Activated CD8-positive, alpha-beta T cell treated with anti-CD3 and anti-CD28 coated beads, Interleukin-2, amount 10 ng/mL, durations not matched to agents 7 days and 5 days (primary cell): ENCODE results near the gene A1BG. TPM values are rescaled to one million over a fixed set of nuclear protein-coding genes. Genes with fewer than 3 reads are reported as not detected.
"Not testable (repeated sequence)": the region's sequence is repeated elsewhere in the genome, so short reads cannot be mapped to it uniquely, and the experiment has no call there.

Experiments used
- ATAC-seq: fragments of 150-1000 bp; cut with Tn5 transposase; one replicate; pipeline ENCODE4 v1.10.0; 2021; ENCODE audit warnings: moderate library complexity
- CTCF ChIA-PET: fragments of 350-600 bp; sonication (Branson Sonifier 250); formaldehyde crosslinking; loops from one replicate; lab custom pipeline; 2021; ENCODE audit warnings: antibody characterized with exemption; lab: Charles Lee
- POLR2A ChIA-PET: fragments of 350-600 bp; sonication (Branson Sonifier 250); formaldehyde crosslinking; loops from one replicate; lab custom pipeline; 2021; ENCODE audit warnings: antibody characterized with exemption; lab: Charles Lee
- DNase-seq: peaks from one replicate; pipeline ENCODE4 v3.0.0-alpha.2; 2020
- H3K27ac Mint-ChIP-seq: one replicate; pipeline ENCODE4 v1.8.0; 2021; ENCODE audit warnings: mild to moderate bottlenecking, mixed read lengths
- H3K27me3 Mint-ChIP-seq: one replicate; pipeline ENCODE4 v1.8.0; 2021; ENCODE audit warnings: low read depth, mixed read lengths
- H3K36me3 Mint-ChIP-seq: one replicate; pipeline ENCODE4 v1.8.0; 2021; ENCODE audit warnings: low read depth, mixed read lengths
- H3K4me1 Mint-ChIP-seq: one replicate; pipeline ENCODE4 v1.8.0; 2021; ENCODE audit warnings: low read depth, mixed read lengths
- H3K4me3 Mint-ChIP-seq: one replicate; pipeline ENCODE4 v1.8.0; 2021; ENCODE audit warnings: mild to moderate bottlenecking, mixed read lengths
- H3K9me3 Mint-ChIP-seq: one replicate; pipeline ENCODE4 v1.8.0; 2022; ENCODE audit warnings: mixed read lengths; ENCODE audit not compliant: insufficient read depth
- total RNA-seq, 2 experiments: library from RNA; stranded (reverse); gene quantifications; one replicate each; pipeline ENCODE4 v1.2.3, GENCODE V29; 2021

The A1BG gene
- total RNA-seq, 2 experiments from 2014 or later = 14.9 to 17.5 TPM

DNA sequence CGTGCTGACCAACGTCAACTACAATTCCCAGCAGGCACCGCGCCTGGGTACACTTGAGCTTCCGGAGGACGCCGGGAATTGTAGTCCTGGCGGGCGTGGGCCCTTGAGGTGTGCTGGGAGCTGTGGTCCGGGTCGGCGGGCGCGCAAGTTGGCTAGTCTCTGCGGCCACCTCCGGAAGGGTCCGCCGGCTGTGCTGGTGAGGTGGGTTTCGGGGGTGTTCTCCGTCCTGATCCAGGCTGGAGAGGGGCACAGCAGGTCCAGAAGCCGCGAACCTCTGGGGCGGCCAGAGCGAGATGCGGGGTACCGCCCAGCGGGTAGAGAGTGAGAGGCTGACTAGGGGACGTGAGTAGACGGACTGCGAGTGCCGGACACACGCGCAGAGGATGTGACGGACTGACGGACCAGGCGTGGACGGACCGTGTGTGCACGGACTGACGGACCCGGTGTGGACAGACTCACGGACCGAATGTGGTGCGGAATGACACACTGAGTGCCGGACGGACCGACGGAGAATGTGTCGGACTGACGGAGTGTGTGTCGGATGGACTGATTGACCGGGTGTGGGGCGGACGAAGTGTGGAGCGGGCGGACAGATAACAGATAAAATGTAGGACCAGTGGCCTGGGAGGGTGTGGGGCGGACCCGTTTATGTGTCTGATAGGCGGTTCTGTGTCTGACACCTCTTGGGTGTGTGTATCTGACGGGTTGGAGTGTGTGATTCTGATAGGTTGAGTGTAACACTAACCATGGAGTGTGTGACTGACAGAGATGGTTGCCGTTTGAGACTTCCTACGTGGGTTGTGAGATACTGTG, 26.2 kb downstream of the A1BG start, which contains the start of gene ZSCAN22:
Gene ZSCAN22, plus strand, starts transcription at position 81 of the 813 bp plus-strand sequence. CDS start 7,809 bp downstream, outside the sequence.
- H3K27me3 Mint-ChIP-seq = no peaks in the 10 kb centered on the region
- peaks cover 9% of the 10 kb centered on the region for H3K4me1 Mint-ChIP-seq
- no peaks in the 10 kb centered on the region for H3K9me3 Mint-ChIP-seq
- DNase-seq = peak; percentile 94
- ATAC-seq = peak; percentile 93
- no peak within 1 kb of the TSS for H3K4me3 Mint-ChIP-seq
- POLR2A ChIA-PET = interaction anchor here (0.9 to 2.7 kb wide), 5 partner anchors 10 to 49 kb away, joined by 4 to 6 read pairs (median 4); partner anchors contain the start of genes ERVK3-1 and ZNF8
- H3K27ac Mint-ChIP-seq = no peak within 1 kb of the TSS
- H3K36me3 Mint-ChIP-seq = no peaks in the 10 kb centered on the region
- CTCF ChIA-PET = interaction anchor here (0.9 to 1.8 kb wide), 5 partner anchors 8 to 192 kb away, joined by 3 to 9 read pairs (median 3); partner anchors contain the start of genes ZBTB45 and ZNF544

DNA sequence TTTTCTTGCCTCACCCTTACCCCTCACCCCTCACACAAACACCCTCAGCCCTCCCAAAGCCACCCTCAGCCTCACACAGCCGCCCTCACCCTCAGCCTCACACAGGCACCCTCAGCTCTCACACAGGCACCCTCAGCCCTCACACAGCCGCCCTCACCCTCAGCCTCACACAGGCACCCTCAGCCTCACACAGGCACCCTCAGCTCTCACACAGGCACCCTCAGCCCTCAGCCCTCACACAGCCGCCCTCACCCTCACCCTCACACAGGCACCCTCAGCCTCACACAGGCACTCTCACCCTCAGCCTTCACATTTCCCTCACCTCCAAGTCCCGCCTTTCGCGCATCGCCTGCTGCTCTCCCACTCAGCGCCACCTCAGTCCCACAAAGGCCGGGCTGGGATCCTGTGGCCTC, 26.8 kb downstream of the A1BG start:
- POLR2A ChIA-PET = interaction anchor here (0.7 to 2.7 kb wide), 7 partner anchors 9 to 143 kb away, joined by 4 to 6 read pairs (median 4); partner anchors contain the start of genes ERVK3-1, ZNF274 and ZNF8
- peaks cover 9% of the 10 kb centered on the region for H3K4me1 Mint-ChIP-seq
- ATAC-seq (no peak), DNase-seq (no peak)
- no peaks in the 10 kb centered on the region for H3K9me3 Mint-ChIP-seq
- no peak overlapping the region for H3K27ac Mint-ChIP-seq
- CTCF ChIA-PET = interaction anchor here (0.9 to 1.8 kb wide), 5 partner anchors 9 to 193 kb away, joined by 3 to 9 read pairs (median 3); partner anchors contain the start of genes ZBTB45 and ZNF544
- H3K27me3 Mint-ChIP-seq = no peaks in the 10 kb centered on the region
- H3K36me3 Mint-ChIP-seq = no peaks in the 10 kb centered on the region
- H3K4me3 Mint-ChIP-seq = no peak overlapping the region

DNA sequence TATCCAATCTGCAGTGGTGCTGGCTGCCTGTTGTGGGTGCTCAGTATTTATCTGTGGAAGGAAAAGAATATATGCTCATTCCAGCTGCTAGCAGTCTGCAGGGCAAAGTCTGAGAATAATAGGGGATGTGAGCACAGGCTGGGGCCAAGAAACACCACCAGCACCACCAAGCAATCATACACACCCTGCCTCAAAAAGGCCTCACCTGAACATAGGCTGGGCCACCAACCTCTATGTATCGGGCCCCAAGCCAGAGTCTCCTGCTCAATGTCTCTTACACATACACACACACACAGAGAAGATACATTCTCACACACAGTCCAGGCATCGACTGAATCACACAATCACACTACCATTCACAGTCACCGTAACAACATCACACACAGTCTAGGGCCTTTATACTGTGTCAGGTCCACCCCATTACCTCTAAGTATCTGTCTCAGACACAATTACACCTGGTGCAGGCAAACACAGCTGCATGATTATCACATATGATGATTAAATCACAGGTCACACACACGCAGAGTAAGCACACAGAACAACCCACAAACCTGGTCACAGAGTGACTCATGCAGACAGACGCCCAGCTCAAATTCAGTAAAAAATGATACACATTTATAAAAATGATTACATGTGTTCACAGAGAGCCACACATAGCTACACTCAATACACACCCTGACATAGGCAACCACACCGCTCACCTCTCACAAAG, 27.8 kb downstream of the A1BG start:
- DNase-seq = no peak
- CTCF ChIA-PET = interaction anchor here (1.1 to 1.8 kb wide), 3 partner anchors 9 to 194 kb away, joined by 3 to 9 read pairs (median 4); partner anchors contain the start of gene ZBTB45
- H3K9me3 Mint-ChIP-seq = no peaks in the 10 kb centered on the region
- POLR2A ChIA-PET = interaction anchor here (0.7 to 2.7 kb wide), 4 partner anchors 11 to 142 kb away, joined by 4 to 6 read pairs (median 4); partner anchors contain the start of gene ZNF274
- no peaks in the 10 kb centered on the region for H3K36me3 Mint-ChIP-seq
- H3K27me3 Mint-ChIP-seq = no peaks in the 10 kb centered on the region
- peaks cover 9% of the 10 kb centered on the region for H3K4me1 Mint-ChIP-seq
- H3K27ac Mint-ChIP-seq = no peak overlapping the region
- no peak overlapping the region for H3K4me3 Mint-ChIP-seq
- ATAC-seq = no peak

DNA sequence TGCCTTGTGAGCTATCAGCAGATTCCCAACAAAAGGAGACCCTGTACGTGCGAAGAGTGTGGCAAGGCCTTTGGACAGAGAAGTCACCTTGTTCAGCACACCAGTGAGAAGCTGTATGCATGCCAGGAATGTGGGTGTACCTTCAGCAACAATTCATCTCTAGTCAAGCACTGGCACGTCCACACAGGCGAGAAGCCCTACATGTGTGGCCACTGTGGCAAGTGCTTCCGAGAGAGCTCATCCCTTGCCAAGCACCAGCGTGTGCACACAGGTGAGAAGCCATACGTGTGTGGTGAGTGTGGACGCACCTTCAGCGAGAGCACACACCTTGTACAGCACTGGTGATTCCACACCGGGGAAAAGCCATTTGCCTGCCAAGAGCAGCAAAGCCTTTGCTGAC, 34.1 kb downstream of the A1BG start:
- ChIA-PET POLR2A (no interaction called here), CTCF (interaction anchor here (1.1 kb wide), 1 partner anchor 10 kb away, joined by 4 read pairs; no protein-coding TSS in a partner anchor)
- DNase-seq (no peak), ATAC-seq (no peak)
- no peaks in the 10 kb centered on the region for H3K4me1 Mint-ChIP-seq
- no peaks in the 10 kb centered on the region for H3K27me3 Mint-ChIP-seq
- H3K9me3 Mint-ChIP-seq = no peaks in the 10 kb centered on the region
- peaks cover 16% of the 10 kb centered on the region for H3K36me3 Mint-ChIP-seq
- H3K27ac Mint-ChIP-seq = no peak overlapping the region
- no peak overlapping the region for H3K4me3 Mint-ChIP-seq

DNA sequence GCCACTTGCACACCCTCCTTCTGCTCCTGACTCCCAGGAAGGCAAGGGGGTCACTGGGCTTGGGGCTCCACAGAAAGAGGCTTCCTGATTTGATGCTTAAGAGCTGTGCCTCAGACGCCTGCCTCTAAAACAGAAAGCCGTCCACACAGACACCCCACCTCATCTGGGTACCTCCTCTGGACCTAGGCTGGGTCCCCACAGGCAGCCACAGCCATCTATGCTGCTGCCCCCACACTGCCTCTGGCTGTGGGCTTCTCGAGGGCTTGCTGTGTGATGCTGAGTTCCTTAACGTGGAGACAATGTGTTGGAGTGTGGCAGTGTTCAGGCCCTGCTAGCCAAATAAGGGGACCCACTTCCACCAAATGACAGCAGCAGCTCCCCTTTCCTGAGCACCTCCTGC, 35.0 kb downstream of the A1BG start:
- H3K27ac Mint-ChIP-seq = no peak overlapping the region
- ATAC-seq = peak; percentile 18

DNA sequence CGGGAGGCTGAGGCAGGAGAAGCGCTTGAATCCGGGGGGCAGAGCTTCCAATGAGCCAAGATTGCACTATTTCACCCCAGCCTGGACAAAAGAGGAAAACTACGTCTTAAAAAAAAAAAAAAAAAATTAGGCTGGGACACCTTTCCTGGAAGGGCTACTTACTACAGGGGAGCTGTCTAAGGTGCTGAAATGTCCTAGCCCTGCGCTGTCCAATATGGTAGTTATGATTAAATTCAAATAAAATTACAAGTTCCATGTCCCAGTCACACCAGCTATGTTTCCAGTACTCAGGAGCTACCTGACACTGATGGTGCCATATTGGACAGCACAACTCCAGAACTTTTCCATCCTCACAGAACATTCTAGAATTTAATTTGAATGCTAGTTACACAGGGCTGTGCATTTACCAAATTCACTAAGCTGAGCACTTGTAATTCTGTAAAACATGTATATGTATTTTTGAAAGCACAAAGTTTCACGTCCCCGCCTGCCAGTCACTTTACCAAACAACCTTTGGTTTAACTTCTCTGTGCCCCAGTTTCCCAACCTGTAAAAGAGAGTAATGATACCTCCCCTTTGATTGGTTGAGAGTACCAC, 35.7 kb downstream of the A1BG start:
- no peak overlapping the region for H3K4me3 Mint-ChIP-seq
- no peak overlapping the region for H3K27ac Mint-ChIP-seq
- no peaks in the 10 kb centered on the region for H3K4me1 Mint-ChIP-seq
- ATAC-seq (no peak), DNase-seq (peak; percentile 60)
- H3K9me3 Mint-ChIP-seq = no peaks in the 10 kb centered on the region
- peaks cover 32% of the 10 kb centered on the region for H3K36me3 Mint-ChIP-seq
- H3K27me3 Mint-ChIP-seq = no peaks in the 10 kb centered on the region
- ChIA-PET CTCF (interaction anchor here (0.6 to 1.5 kb wide), 2 partner anchors 8 to 128 kb away, joined by 3 to 4 read pairs; no protein-coding TSS in a partner anchor), POLR2A (interaction anchor here (1.2 to 1.7 kb wide), 3 partner anchors 9 to 13 kb away, joined by 3 to 5 read pairs (median 4); partner anchors contain the start of gene ZSCAN22)

More for the DNA sequence above, 35.0 kb downstream of the A1BG start:
- no peaks in the 10 kb centered on the region for H3K4me1 Mint-ChIP-seq
- peaks cover 25% of the 10 kb centered on the region for H3K36me3 Mint-ChIP-seq
- no peak overlapping the region for H3K4me3 Mint-ChIP-seq
- ChIA-PET POLR2A (interaction anchor here (1.6 to 1.7 kb wide), 2 partner anchors 8 to 12 kb away, joined by 4 to 5 read pairs; partner anchors contain the start of gene ZSCAN22), CTCF (interaction anchor here (1.1 kb wide), 1 partner anchor 9 kb away, joined by 4 read pairs; no protein-coding TSS in a partner anchor)
- no peak for DNase-seq
- H3K27me3 Mint-ChIP-seq = no peaks in the 10 kb centered on the region
- H3K9me3 Mint-ChIP-seq = no peaks in the 10 kb centered on the region

DNA sequence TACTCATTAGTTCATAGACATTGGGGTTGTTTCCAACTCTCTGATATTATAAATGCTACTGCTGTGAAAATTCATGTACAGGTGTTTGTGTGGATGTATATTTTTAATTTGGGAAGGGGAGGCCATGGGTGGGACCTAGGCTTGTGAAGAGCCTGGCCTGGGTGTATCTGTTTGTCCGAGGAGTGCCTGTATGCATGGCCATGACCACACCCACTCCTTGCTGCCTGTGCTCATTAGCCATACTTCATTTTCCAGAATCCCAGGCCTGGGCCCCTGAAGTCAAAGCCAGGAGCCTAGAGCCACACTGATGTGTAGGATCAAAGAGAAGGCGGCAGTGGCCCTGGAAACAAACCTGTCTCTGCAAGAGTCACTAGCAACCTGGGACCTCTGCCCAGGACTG, 37.7 kb downstream of the A1BG start:
- POLR2A ChIA-PET = no interaction called here
- peaks cover 50% of the 10 kb centered on the region for H3K36me3 Mint-ChIP-seq
- no peaks in the 10 kb centered on the region for H3K27me3 Mint-ChIP-seq
- no peak overlapping the region for H3K4me3 Mint-ChIP-seq
- DNase-seq = no peak
- CTCF ChIA-PET = no interaction called here
- no peak overlapping the region for H3K27ac Mint-ChIP-seq
- ATAC-seq = no peak
- H3K9me3 Mint-ChIP-seq = no peaks in the 10 kb centered on the region
- H3K4me1 Mint-ChIP-seq = no peaks in the 10 kb centered on the region

DNA sequence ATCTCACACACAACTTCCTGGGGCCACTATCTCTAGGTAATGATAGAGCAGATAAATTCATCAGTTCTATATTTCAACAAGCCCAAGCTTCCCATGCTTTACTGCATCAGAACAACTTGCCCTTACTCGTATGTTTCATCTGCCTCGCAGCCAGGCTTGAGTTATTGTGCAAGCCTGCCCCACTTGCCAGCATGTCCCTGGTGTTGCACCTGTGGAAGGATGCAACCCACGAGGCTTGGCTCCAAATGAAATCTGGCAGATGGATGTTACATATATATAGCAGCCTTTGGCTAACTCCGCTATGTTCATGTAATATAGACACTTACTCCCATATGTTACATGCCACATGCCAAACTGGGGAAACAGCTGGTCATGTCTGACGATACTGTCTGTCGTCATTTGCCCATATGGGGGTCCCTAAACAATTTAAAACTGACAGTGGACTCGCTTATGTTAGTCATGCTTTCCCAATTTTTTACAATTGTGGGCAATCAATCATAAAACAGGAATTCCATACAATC, 41.9 kb downstream of the A1BG start:
- H3K4me1 Mint-ChIP-seq = peaks cover 20% of the 10 kb centered on the region
- DNase-seq (no peak), ATAC-seq (no peak)
- no peaks in the 10 kb centered on the region for H3K9me3 Mint-ChIP-seq
- ChIA-PET POLR2A (no interaction called here), CTCF (interaction anchor here (0.7 to 1.0 kb wide), 2 partner anchors 83 to 130 kb away, joined by 3 read pairs; partner anchors contain the start of gene ZNF544)
- no peak overlapping the region for H3K4me3 Mint-ChIP-seq
- no peaks in the 10 kb centered on the region for H3K27me3 Mint-ChIP-seq
- H3K36me3 Mint-ChIP-seq = peaks cover 91% of the 10 kb centered on the region
- no peak overlapping the region for H3K27ac Mint-ChIP-seq

DNA sequence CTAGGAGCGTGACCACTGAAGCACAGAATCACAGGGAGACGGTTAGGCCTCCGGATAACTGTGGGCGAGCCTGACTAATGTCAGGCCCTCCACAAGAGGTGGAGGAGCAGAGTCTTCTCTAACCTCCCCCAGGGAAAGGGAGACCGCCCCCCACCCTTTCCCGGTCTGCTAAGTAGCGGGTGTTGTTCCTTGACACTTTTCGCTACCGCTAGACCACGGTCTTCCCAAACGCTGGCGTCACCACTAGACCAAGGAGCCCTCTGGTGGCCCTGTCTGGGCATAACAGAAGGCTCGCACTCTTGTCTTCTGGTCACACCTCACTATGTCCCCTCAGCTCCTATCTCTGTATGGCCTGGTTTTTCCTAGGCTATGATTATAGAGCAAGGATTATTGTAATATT, 42.6 kb downstream of the A1BG start:
- H3K36me3 Mint-ChIP-seq = peaks cover 93% of the 10 kb centered on the region
- H3K4me3 Mint-ChIP-seq, H3K27me3 Mint-ChIP-seq, ATAC-seq, DNase-seq, H3K27ac Mint-ChIP-seq, H3K9me3 Mint-ChIP-seq, POLR2A ChIA-PET: not testable (repeated sequence)
- peaks cover 27% of the 10 kb centered on the region for H3K4me1 Mint-ChIP-seq
- CTCF ChIA-PET = interaction anchor here (1.0 kb wide), 1 partner anchor 82 kb away, joined by 3 read pairs; the partner anchor contains the start of gene ZNF544

DNA sequence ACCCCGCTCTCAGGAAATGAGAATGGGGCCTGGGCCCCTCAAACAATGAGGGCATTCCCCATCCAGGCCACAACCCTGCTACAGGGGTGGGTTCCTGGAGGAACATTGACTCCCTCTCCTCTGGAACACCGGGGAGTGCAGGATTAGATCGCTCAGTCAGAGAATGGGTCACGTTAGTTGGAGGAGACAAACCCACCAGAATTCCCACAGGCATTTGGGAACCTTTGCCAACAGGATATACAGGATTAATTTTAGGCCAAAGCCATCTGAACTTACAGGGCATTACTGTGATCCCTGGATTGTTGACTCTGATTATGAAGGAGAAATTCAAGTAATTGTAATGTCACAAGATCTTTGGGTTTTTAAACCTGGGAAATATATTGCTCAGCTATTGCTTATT, 45.6 kb downstream of the A1BG start:
- Mint-ChIP-seq H3K9me3 (no peaks in the 10 kb centered on the region), H3K27me3 (no peaks in the 10 kb centered on the region), H3K36me3 (peaks cover 83% of the 10 kb centered on the region), H3K27ac (no peak overlapping the region), H3K4me3 (no peak overlapping the region), H3K4me1 (peaks cover 37% of the 10 kb centered on the region)
- ChIA-PET CTCF (interaction anchor here (1.3 kb wide), 1 partner anchor 212 kb away, joined by 3 read pairs; the partner anchor contains the start of gene ZBTB45), POLR2A (no interaction called here)
- ATAC-seq (no peak), DNase-seq (no peak)
